ENCODE data around the gene SORT1.
"Not testable (repeated sequence)": the region's sequence is repeated elsewhere in the genome, so short reads cannot be mapped to it uniquely, and the experiment has no call there.

Gene SORT1

DNA sequence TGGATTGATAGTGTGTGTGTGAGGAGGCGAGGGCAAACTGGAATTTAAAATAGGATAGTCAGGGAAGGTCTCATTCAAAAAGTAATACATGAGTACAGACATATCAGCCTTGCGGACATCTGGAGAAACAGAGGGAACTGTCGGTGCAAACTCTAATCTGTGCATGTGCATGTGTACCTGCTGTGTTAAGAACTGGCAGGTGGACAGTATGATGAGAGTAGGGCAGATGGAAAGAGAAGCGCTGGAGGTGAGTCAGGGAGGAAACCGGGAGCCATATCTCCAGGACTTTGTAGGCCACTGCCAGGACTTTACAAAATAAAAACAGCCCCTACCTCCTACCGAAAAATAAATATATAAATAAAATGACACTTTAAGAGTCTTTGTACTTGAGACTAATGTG lies 59.6 kb downstream of the SORT1 start:
- DNase-seq = no peak

DNA sequence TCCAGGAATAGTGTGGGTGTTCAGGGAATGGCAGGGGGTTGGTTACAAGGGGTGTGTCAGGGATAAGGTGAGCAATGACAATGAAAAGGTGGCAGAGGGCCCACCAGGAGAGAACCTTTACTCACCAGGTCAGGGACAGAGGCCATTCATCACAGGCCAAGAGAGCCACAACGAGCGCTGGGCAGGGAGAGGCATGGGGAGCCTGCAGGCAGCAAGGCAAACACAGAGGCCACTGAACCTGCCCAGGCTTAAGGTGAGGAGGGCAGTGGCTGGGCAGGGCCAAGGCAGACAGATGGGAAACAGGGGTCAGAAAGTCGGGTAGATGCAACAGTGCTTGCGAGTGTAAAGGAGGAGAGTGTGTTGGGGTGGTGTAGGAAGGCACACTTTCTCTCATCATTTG lies 62.6 kb downstream of the SORT1 start:
- DNase-seq = no peak

DNA sequence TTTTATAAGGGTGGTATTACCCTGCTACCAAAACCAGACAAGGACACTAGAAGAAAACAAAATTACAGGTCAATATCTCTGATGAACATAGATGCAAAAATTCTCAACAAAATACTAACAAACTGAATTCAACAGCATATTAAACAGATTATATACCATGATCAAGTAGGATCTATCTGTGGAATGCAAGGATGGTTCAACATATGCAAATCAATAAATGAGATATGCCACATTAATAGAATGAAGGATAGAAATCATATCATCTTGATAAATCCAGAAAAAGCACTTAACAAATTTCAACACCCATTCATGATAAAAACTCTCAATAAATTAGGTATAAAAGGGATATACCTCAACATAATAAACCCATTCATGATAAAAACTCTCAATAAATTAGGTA lies 66.6 kb downstream of the SORT1 start:
- DNase-seq = no peak

DNA sequence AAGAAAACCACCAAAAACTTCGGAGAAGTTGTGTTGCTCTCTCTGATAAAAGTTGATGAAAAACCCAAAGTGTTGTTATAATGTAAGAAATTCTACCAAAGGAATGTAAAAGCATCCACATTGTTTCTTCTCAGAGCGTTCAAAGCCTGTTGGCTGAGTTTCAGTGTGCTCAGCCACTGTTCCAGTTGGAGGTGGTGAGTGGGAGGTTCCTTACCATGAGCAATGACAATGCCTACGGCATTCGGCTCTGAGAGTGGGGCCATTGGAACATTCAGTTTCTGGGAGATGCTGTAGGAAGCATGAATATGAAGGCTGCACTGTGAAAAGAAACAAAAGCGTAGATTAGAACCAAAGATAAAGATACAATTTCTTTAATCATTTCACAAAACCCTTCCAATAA lies 70.4 kb downstream of the SORT1 start:
- DNase-seq = no peak

DNA sequence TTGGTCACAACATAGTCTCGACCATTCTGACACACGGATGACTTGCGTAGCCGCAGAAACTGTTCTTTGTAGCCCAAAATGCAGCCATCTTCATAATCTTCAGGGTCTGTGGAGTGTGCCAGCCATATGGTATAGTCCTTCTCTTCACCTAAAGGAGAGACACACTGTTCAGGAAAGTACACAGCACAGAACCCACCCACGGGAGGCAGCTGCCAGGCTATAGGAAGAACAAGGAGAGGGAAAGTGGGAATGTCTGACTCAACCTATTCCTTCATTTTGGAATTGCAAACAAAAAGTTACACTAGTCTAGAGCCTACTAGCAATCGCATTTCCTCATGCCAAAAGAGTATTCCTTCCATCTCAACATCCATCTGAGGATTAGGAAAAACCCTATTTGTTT lies 74.7 kb downstream of the SORT1 start:
- no peak for DNase-seq

DNA sequence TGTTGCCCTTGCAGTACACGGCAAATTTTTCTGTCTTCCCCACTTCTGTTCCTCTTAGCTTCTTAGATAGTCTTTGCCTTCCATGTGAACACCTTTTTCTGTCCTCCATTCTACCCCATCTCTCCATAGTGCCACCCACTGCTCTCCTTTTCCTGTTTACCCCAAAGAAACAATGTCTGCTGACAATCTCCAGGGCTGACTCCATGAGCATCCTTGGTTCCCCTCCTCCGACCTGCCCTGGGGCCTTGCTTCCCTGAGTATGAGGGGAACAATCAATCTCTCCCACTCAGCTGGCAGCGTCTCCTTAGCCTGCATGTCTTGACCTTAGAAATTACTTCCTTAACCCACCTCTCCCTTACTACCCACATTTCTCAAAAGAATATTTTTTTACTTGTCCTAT lies 78.6 kb downstream of the SORT1 start:
- DNase-seq = no peak

DNA sequence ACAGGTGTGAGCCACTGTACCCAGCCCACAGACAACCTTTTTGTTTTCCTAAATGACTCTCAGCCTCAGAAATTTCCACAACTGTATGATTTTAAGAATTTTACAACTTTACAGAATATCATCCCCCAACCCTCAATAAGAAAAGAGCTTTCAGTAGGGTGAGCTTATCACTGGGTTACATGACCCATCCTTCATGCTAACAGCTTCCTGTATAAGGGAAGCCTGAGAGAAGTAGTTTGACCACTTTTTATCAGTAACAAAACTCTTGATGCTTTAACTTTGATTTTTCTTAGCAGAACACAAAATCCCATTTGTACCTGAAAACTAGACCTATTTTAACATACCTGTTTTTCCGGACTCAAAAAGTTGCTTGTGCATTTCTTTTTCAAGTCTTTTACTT lies 81.2 kb downstream of the SORT1 start:
- no peak for DNase-seq

DNA sequence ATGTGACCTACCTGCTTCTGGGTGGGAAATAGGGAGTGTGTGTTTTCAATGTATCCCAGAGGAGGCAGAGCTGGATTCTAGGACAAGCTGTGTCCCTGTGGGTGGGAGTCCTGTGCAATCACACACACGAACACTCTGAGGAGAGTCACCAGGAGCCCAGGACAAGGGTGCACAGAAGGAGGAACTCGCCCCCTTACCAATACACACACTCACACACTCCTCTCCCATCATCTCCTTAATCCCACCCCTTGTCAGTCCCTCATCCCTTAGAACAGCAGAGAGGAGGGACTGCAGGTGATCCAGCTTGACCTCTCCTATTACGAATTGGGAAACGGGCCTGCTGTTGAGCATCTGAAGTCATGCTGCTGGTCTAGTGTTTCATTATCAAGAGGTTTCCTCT lies 82.4 kb downstream of the SORT1 start:
- DNase-seq = no peak

DNA sequence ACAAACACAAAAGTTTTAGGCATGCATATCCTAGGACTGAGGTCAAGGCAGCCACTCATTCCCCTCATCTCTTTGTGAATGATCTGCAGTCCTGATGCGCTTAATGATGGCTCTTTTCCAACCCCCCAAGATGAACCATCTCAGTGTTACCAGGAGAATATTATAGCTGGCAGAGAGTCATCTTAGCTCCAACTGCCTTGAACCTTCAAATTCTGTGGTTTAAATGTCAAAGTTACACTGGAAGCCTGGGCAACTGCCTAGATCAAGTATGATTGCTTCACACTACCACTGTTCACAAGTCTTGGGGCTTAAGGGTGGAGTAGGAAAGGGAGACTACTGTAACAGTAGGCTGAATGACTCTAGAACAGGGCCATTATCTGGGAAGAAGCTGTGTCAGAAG lies 82.9 kb downstream of the SORT1 start:
- no peak for DNase-seq

DNA sequence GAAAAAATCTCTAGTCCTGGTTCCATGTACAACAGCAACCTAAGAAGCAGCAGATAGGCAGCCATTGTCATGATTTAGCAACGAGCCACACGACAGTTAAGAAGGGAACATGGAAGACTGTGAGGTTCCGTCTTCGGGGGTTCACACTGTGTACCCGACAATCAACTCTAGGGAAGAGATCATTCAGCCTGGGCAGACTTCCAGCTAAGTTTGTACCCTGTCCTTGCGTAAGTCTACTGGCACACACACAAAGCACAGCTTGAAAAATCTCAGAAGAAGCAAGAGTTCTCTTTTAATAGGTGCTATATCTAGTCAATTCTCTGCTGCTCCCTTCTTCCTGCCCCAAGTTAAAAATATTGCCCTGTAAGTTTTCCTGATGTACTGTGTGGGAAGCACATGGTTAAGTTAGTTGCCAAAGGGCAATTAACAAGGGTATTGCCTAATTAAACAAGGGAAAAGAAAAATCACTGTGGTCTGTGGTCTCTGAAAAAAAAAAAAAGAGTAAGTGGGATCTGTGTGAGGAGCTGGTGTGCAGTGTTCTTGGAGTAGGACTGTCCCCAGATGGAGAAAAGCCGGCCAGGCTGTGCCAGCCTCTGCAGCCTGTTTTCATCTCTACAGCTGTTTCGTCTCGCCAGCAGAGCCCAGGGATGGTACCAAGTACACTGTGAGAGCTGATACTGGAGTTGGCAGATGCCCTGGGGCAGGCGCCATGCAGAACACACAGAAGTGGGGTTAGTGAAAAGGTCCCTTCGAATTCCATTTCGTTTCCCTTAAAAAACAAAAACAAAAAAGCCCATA lies 84.5 kb downstream of the SORT1 start:
- DNase-seq = no peak

DNA sequence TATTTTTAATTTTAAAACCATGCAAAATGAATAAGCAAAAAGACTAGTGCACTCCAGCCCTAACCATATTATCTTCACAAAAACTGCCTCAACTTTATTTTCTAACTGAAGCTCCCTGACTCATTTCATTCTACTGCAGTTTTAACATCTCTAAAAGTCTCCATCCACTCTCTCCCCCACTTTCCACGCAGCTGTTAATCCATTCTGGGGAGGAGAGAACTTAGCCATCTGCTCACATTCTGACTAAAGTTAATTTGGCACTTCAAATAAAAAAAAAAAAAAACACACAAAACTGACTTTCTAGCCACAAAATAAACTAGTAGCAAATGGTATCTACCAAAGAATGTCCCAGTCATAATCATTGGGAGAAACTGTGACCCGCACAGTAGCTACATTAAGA lies 85.5 kb downstream of the SORT1 start:
- no peak for DNase-seq

DNA sequence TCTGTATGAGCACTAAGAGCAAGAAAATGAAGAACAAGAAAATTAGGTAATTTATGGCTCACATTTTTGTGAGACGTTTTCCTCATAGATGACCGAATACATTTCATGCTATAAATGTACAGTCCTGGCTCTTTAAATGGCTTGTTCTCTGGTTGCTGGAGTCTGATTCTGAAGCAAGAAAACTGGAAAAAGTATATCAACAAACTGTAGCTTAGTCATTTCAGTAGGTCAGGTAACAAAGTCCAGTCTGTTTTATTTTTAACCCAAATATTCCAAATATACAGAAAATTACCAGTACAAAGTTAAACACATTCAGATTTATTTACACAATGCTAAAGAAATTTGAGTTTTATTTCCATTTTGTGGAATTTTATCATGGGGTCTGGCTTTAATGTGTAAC lies 88.4 kb downstream of the SORT1 start:
- no peak for DNase-seq

DNA sequence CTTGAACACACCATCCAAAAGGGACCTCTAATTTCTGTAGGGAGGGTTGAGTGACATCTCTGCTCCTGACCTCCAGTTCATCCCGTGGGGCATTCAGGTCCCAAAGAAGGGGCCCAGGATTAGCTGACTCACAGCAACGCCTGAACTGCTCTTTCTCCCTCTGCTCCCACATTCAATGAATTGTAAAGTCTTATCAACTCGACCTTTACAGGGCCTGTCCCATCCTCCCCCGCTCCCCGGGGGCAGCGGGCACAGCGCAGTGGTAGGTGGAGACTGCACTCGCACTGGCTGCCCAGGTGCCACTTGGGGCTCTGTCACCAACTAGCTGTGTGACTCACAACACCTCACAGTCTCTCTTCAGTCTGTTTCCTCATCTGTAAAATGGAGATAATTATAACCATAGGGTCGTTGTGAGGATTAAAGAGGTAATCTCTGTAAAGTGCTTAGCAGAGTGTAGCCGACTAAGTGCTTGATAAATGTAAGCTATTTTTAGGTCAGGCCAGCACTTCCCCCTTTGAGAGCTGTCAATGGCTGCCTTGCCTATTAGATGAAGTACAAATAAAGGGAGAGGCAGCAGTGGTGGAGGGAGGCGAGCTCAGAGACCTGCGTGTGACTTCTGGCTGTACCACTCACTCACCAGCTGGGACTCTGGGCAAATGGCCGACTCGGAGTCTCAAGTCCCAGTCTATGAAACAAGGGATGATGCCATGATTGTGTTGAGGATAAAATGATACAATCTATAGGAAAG lies 90.3 kb downstream of the SORT1 start:
- DNase-seq = no peak

DNA sequence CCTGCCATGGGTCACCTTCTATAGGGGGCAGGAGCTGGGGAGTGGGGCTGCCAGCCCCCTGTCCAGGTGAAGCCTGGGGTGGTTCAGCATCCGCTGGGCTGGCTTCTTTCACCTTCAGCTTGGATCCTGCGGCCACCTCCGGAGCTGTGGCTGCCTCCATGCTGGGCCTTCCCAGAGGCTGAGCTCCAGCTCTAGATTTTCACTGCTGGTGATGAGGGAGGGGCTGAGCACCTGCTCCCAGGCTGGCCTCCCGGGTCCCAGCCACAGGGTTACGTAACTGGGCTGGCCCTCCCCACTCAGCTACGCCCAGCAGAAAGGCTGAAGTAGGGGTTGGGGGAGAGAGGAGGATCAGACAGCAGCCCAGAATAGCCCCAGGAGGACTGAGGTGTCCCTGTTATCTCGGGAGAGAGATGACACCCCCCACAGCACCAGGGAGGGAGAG lies 90.9 kb downstream of the SORT1 start, which contains the start of gene MYBPHL:
MYBPHL (minus strand) TSS at position 180 of the 442 bp plus-strand sequence; CDS start at position 160, 20 bp downstream.
- no peak for DNase-seq

DNA sequence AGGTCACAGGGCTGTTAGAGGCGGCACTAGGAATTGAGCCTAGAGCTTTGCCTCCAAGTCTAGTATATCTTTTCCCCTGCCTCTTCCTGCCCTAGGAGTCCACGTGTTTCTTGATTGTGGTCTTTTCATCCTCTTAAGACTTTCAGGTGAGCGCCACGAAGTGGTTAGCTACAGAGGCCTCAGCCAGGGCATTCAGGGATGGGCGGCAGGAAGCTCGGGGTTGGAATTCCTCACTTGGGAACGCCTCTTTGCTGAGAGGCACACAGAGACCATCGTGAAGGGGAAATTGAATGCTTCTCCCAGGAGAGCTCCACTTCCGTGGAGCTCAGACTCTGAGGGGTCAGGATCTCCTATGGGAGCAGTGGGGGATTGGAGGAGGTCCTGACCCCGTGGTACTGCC lies 91.7 kb downstream of the SORT1 start:
- not testable (repeated sequence) for DNase-seq

DNA sequence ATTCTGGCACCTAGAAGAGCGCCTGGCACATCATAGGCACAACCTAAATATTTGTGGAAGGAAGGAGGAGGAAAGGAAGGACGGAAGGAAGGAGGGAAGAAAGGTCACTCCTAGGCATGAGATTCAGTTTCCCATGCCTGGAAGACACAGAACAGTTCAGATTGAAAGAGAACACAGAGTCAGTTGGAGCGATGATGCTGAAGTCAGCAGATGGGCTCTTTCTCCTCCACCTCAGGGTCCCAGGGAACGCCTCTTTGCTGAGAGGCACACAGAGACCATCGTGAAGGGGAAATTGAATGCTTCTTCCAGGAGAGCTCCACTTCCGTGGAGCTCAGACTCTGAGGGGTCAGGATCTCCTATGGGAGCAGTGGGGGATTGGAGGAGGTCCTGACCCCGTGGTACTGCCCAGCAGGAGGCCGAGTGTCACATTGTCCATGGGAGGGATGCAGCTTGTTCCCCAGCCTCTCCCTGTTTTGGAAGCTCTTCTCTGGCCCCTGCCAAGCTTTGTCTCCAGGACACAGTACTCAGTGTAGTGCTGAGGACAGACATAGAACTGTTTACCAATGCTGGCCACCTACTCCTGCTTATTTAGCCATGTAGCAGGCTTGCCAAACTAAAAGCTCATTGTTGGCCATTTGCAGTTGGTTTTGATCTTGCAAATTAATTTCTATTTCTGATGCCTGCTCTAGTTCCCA lies 93.3 kb downstream of the SORT1 start:
- DNase-seq = no peak

DNA sequence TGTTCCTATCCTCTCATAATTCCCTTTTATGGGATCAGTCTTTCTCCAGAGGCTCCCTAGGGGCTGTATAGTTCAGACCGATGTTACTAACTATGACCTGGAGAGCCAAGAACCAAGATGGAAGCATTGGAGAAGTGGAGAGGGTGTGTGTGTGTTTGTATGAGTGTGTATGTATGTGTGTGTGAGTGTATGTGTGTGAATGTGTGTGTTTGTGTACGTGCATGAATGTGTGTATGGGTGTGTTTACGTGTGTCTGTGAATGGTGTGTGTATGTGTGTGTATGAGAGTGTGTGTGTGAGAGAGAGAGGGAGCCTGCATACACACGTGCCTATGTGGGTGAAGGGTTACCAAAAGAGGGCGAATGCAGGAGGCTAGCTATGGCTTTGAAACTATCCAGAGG lies 95.8 kb downstream of the SORT1 start:
- no peak for DNase-seq

DNA sequence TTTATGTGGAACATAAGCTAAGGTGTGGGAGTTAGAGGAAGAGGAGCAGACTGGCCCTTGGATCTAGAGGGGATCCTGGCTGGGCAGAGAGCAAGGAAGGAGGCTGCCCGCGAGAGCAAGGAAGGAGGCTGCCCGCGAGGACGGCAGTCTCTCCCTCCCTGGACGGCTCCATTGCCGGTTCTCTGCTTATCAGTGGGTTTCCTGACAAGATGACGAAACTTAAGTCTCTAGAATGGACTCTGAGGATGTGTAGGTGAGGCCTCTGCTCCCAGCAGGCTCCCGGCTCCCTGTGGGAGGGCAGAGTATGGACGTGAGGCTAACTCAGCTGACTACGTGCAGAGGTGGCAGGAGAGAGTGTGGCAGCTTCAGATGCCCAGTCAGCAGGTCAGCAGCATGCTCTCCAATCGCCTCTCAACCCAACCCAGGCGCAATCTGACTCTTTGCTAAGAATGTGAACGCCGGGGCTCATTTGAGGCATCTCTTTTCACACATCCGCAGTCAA lies 97.0 kb downstream of the SORT1 start:
- DNase-seq = no peak

DNA sequence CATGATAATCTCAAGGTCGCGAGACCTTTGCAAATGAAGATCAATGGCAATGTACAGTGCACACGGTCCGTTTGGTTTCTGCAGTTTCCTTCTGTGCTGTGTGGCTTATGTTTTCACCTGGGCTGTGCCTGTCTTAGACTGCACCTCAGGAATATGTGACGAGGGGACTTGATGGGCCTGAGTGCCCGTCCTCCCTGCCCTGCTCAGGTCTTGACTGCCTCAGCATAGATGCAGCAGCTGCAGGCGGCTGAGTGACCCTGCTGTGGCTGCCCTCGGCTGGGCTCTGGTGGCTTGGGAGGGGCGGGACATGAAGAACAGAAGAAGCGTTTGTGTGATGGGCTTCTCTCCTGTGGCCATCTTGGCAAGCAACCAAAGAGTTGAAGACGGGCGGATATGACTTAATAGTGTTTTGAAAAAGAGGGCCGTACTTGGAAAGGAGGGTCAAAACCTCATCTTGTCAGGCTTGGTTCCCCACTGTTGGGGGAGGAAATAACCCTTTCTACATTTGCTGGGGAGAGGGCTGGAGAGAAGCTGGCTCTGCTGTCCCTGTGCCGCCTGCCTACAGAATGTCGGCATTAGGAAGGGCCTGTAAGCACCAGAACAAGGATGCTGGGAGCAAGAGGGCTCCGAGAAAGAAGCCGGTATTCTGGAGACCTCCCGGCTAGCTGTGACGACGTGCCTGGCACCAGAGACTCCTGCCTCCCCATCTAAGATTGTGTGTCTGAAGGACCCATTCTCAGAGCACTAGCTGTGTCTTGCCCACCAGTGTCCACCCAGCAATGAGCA lies 98.0 kb downstream of the SORT1 start:
- no peak for DNase-seq

DNA sequence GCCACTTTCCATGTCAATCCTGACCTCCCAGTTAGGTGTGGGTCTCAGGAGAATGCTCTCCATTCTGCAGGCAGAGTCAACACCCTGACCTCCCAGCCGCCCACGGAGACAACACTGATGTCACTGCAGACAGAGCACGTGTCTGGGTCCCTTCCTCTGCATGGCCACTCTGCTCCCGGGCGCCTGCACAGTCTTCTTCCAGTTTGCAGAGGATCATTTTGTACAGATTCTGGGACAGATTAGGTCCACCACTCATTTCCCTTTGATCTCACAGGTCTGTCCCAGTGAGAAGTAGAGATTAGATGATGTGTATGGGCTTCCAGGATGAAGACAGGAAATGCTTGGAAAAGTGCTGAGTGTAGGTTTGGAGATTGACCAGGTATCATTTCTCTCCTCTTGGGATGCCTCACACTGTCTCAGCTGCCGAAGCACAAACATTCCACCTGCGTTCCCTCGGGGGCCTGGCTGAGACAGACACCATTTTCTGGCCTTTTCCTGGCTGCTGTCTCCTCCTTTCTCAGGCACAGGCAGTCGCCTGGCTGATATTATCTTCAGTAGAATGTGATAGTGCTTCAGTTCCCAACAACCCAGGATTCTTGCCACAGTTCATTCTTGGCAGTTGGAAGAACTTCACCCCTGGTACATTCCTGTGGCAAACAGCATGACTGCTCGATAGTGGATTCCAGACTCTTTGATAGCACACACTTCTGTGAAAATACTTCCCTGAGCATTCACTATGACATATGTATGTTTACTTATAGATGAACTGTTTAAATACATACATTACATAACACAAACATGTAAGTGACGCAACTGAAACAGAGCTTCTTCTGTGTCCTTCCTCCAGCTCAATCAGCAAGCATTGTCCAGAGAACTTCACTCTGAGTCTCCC lies 98.8 kb downstream of the SORT1 start:
- DNase-seq = no peak

DNA sequence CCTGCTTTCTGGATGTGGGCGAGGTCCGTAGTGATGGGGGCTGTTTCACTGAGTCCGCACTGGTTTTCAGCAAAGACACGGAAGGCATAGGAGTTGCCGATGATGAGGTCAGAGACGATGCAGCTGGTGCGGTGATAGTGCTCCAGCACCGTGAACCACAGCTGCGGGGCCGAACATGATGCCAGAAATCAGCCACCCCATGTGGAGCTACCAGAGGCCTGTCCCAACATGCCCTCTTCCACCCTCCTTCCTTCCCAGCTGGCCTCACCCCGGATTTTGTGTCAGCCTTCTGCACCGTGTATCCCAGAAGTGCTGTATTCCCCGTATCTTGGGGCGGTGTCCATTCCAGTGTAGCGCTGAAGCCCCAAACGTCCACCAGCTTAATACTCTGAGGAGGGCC lies 100.9 kb downstream of the SORT1 start:
- no peak for DNase-seq

Data from SW 1271 (cell line).